ENCODE data around the gene SCRN2.
A peak's percentile ranks its signal among the peaks of the same experiment; 100 is the strongest.

Gene SCRN2

GRCh38 chr17:47856830-47857229 lies 15.8 kb upstream of the SCRN2 start:
- TF ChIP-seq CTCF (conservative IDR thresholded peaks at IDR 0.05) (no peak), ZFX (IDR thresholded peaks at IDR 0.05) (no peak)
- no peak overlapping the region for H3K27ac ChIP-seq

GRCh38 chr17:47855737-47856136 lies 14.7 kb upstream of the SCRN2 start:
- no peak overlapping the region for H3K27ac ChIP-seq
- TF ChIP-seq CTCF (conservative IDR thresholded peaks at IDR 0.05) (no peak), ZFX (IDR thresholded peaks at IDR 0.05) (no peak)

GRCh38 chr17:47853616-47854015 lies 12.5 kb upstream of the SCRN2 start:
- TF ChIP-seq CTCF (conservative IDR thresholded peaks at IDR 0.05) (no peak), ZFX (IDR thresholded peaks at IDR 0.05) (no peak)
- no peak overlapping the region for H3K27ac ChIP-seq

GRCh38 chr17:47852113-47852949 lies 11.3 kb upstream of the SCRN2 start:
- TF ChIP-seq CTCF (conservative IDR thresholded peaks at IDR 0.05) (no peak), ZFX (IDR thresholded peaks at IDR 0.05) (no peak)
- H3K27ac ChIP-seq: no peak overlapping the region

- peak overlapping the region; percentile 82 for H3K27ac ChIP-seq
- TF ChIP-seq ZFX (IDR thresholded peaks at IDR 0.05) (no peak), CTCF (conservative IDR thresholded peaks at IDR 0.05) (no peak)
Measured at GRCh38 chr17:47851764-47852112, 10.7 kb upstream of the SCRN2 start.

GRCh38 chr17:47850692-47851573 lies 9.9 kb upstream of the SCRN2 start, which contains the start of gene SP6:
Gene SP6, minus strand, starts transcription at chr17:47851163. Its CDS starts 2,734 bp downstream, at chr17:47848429.
- TF ChIP-seq CTCF (conservative IDR thresholded peaks at IDR 0.05): peak; percentile 49
- TF ChIP-seq ZFX (IDR thresholded peaks at IDR 0.05): peak; percentile 62; the same call in 1 of the 2 replicates
- H3K27ac ChIP-seq: peak within 1 kb of the TSS; percentile 82

- no peak for TF ChIP-seq ZFX (IDR thresholded peaks at IDR 0.05)
- TF ChIP-seq CTCF (conservative IDR thresholded peaks at IDR 0.05): no peak
- H3K27ac ChIP-seq: peak overlapping the region; percentile 82
Measured at GRCh38 chr17:47850373-47850691, 9.3 kb upstream of the SCRN2 start.
